Superior temporal gyrus (tissue), 1 donor: ENCODE results near the gene L3MBTL1.

ENCODE experiments used
- DNase-seq: peaks from one replicate; pipeline ENCODE4 v3.0.0-alpha.2; 2016; ENCODE audit errors: extremely low spot score

L3MBTL1 gene

DNA sequence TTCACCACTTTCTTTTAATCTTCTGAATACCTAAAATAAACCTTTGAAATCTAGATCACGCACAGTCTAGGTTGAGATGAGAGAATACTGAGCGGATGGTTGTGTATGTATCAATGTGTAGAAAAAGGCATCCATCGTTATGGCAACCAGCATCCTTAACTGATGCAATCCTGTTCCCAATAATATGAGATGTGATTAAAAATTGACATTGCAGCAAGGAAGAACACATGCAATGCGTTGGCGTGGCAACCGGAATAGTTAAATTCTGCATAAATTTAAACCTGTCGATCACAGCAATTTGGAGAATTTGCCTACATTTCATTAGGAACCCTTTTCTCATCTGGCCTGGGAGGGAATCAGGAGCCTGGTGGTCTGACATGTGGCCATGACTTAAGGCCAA is 1.3 kb upstream of the L3MBTL1 start:
- no peak for DNase-seq

DNA sequence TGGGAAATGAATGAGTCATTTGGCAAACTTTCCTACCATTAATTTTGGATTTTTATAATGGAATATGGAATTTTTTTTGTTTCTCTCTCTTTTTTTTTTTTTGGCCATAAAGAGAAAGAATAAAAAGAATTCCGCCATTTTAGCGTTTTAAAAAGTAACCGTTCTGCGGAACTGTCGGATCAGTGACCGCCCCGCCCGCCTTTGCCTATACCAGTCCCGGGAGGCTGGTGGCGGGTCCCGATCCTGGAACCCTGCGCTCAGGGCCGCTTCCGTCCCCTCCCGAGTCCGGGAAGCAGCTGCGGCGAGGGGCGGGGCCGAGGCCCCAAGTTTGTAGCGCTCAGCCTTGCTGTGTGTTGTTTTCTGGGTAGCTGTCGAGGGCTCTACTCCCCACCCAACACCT is 609 bp downstream of the L3MBTL1 start:
- DNase-seq = no peak

DNA sequence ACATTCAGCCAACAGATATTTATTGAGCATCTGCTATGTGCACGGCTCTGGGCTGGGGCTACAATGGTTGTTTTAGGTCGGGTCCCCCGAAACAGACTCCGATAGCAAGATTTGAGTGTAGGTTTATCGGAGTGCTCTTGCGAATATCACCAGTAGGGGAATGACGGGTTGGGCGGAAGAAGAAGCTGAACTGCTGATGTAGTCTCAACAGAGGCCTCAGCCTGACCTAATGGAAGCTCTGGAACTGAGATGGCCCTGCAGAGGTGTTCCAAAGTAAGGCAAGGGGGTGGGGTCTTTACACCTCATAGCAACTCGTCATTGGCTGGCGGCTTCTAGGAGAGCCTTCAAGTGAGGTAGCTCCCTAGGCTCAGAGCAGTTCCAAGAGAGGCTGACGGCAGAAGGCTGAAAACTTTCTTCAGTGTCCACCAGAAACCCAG is 1.1 kb downstream of the L3MBTL1 start:
- DNase-seq = no peak

DNA sequence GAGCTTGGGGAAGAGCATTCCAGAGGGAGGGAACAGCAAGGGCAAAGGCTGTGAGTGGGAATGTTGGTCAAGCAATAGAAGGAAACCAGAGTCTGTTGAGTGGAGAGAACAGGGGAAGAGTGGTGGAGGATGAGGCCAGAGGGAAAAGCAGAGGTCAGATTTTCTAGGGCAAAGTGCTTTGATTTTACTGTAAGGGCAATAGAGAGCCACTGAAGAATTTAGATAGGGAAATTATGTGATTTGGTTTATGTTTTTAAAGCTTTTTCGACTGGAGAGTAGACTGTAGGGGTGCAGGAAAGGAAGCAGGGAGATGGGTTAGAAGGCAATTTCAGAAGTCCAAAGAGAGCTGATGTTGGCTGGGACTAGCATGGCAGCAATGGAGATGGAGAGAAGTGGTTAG is 4.4 kb downstream of the L3MBTL1 start:
- no peak for DNase-seq

DNA sequence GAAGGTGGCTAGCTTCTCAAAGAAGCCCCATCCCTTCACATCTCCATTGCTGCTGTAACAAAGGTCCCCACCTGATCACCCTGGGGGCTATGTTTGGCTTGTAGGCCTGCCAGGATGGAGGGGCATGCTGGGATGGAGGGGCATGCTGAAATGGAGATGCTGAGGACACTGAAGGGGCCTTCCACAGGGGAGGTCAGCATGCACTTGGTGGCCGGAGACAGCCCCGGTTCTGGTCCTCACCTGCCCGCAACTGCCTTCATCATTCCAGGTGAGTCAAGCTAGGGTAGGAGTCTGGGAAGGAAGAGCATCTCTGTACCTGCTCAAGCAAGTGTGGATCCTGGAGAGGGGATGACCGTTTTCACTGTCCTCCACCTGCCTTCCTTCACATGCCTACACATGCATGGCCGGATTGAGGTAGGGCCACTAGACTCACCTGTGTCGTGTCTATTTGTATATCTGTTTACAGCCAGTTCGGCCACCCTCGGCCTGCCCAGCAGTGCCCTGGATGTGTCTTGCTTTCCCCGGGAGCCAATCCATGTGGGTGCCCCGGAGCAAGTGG is 6.0 kb downstream of the L3MBTL1 start:
- no peak for DNase-seq

DNA sequence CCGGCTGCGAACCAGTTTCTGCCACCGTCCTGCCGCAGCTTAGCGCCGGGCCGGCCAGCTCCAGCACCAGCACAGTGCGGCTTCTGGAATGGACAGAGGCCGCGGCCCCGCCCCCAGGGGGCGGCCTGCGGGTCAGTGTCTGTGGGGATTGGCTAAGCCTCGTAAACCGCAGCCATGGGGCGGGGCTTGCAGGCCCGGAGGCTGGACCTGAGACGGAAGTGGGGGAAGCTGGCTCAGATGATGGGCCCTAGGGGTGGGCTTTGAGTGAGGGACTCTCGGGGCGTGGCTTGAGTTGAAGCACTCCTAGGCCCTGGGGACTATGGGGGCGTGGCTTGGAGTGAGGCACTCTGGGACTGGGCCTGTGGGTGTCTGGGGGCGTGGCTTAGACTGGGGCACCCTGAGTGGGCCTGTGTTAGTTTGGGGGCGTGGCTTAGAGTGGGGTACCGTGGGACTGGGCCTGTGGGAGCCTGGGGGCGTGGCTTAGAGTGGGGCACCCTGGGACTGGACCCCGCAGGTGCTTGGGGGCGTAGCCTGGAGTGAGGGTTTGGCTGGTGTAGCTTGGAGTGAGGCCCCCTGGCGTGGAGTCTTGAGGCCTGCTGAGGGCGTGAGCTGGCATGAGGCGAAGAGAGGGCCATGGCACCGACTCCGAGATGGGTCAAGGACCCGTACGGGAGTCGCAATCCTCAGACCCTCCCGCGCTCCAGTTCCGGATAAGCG is 6.6 kb downstream of the L3MBTL1 start:
- peak; percentile 97 for DNase-seq

DNA sequence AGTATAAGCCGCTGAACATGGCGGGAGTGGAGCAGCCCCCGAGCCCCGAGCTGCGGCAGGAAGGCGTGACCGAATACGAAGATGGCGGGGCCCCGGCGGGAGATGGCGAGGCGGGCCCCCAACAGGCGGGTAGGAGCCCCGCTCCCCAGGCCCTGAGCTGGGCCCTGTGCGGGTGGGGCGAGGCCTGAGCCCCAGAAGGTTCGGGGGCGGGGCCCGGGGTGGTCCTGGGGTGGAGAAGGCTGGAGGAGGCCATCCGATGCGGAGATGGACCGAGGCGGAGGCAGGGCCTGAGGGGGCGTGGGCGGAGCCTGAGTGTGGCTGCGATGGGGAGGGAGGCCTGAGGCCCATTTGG is 7.1 kb downstream of the L3MBTL1 start:
- DNase-seq = no peak

DNA sequence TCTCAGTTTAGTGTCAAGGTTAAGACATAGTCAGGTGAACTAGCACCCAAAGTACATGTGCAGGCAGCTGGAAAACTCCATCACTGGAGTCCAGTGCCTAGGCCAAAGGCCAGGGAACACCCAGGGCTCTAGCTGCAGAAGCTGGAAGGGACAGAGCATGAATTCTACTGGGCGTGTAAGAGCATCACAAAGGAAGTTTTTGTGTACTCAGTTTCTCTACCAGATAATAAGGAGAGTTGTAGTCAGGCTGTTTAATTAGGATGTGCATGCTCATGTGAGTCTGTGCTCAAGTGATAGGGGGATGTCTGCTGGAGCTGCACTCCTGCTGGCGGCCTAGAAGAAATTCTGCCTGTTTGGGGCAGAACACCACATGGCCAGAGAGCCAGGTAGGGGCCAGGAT is 8.1 kb downstream of the L3MBTL1 start:
- DNase-seq = peak; percentile 47

DNA sequence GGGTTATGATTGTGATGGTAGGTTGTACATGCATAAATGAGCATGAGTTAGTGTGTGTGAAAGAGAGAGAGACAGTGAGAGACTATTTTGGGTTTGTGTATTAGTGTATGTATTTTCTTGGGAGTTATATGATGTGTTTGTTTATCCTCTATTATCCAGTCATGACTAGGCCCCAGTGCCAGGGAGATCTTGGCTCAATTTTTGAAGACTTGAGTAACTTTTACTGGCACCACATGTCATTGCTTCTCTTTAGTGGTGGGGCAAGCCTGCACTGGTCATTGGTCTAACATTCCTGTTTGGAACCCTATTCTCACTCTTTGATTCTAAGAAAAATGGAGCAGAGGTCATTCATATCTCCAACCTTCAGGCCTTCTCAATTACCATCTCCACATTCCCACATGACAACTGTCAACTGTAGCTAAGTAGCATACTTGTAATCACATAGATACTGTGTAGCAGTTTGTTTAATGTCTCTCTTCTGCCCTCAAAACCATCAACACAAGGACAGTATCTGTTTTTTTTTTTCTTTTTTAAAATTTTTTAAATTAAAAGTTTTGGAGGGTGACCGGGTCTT is 8.8 kb downstream of the L3MBTL1 start:
- no peak for DNase-seq

DNA sequence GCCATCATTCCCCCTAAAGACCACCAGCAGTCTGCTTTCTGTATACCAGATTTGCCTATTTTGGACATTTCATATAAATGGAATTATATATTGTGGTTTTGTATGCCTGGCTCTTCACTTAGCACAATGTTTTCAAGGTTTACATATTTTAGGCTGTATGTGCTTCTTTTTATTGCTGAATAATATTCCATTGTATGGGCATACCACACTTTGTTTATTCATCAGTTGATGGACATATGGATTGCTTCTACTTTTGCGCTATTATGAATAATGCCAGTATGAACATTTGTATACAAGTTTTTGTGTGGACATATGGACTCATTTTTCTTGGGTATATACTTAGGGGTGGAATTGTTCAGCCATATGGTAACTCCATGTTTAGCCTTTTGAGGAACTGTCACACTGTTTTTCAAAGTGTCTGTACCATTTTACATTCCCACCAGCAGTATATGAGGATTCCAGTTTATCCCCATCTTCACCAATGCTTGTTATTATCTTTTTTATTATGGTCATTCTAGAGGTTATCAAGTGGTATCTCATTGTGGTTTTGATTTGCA is 12.7 kb downstream of the L3MBTL1 start:
- no peak for DNase-seq

DNA sequence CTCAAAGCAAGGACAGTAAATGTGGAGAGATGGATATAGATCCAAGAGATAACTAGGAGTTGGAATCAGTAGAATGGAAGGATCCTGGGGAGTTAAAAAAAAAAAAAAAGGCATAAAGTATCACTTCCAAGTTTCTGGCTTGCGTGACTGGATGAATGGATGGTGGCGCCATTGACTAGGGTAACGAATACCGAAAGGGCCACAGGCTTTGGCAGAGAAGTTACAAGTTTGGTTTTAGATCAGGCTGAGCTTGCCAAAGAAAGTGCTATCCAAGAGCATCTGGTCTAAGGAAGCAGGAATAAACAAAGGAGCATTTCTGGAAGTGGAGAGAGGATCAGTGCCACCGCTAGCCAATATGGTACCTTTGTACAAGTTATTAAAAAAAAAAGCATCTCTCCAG is 17.5 kb downstream of the L3MBTL1 start:
- DNase-seq = peak; percentile 46

DNA sequence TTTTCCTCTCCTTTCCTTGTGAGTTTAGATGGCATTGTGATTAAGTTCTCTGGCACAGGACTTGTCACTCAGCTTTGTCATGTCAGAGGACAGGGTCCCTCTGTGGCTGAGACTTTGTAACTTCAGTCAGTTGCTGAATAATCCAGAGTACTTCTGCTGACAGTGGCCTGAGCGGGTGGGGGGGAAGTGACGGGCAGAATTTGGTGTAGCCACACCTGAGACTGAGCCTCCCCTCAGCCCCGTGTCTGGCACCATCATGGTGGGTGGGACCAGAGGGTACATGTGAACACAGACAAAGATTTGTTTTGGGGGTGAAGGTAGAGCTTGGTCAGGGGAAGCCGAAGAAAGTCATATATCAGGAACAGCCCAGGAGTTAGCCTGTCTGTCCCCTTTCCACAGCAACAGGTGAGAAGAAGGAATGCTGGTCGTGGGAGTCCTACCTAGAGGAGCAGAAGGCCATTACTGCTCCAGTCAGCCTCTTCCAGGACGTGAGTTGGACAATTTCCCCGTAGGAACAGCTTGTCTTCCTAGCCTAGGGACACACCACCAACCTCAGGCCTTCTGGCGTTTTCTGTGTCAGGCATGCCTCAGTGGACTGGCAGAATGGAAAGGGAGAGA is 20.9 kb downstream of the L3MBTL1 start:
- DNase-seq = no peak

DNA sequence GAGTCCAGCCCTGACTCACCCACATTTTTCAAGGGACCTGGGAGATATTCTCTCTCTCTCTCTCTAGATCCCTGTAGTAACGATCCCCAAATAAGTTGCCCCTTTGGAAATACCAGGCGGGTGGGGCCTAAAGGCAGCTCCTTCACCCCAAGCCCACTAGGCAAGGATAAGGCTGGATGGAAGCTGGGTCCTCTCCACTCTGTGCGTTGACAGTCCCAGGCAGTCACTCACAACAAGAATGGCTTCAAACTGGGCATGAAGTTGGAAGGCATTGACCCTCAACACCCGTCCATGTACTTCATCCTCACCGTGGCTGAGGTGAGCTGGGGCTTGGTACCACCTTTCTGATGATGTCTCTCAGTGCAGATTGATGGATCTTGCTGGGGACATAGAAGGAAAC is 21.6 kb downstream of the L3MBTL1 start:
- no peak for DNase-seq

DNA sequence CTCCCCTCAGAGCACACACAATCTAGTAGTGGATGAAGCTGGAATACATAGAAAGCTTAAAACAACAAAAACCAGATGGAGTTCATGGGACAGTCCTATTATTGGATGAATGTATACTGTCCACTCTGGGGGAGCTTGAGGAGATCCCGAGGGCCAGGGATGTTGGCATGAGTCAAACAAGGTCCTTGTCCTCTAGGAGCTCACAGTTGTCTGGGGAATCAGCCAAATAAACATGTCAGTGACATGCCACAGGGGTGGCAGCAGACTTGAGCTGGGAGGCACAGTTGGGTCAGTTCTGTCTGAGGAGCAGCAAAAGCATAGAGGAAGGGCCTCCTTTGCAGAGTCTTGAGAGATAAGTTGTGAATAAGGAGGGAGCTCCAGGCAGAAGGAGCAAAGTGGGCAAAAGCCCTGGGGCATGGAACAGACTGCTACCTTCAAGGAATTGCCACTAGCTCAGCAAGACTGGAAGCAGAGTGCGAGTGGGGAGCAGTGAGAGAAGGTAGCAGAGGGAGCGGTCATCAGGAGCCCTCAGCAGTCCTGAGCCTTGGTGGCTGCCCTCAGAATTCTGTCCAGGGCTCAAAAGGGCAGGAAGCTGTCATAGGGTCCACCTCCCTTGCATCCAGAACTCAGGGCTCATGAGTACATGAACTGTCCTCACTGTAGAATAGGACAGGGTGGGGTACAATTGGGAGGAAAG is 22.1 kb downstream of the L3MBTL1 start:
- no peak for DNase-seq

DNA sequence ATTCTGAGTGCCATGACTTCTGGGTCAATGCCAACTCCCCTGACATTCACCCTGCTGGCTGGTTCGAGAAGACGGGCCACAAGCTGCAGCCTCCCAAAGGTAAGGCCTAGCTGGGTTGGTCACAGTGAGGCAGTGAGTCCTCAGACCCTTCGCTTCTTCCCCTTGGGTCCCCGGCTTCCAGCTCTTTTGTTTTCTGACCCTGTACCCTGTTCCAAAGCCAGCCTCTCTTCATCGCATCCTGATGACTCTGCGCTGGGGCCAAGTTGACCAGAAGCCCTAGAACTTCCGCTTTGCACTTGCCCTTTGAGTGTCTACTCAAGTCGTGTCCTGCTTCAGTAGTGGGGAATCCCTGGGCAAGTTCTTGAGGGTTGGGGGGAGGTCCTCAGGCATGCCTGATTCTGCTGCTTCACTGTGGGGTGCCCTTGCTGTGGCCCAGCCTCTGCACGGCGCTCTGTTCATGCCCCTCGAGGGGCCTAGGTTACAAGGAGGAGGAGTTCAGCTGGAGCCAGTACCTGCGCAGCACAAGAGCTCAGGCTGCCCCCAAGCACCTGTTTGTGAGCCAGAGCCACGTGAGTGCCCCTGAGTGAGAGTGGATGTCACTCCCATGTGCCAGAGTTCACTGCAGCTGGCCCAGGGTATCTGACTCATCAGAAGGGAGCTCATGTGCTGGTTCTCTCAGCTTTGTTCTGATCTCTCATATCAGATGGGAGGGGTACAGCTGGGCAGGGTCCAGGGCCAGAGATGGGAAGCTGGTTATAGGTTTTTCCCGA is 23.0 kb downstream of the L3MBTL1 start:
- DNase-seq = no peak

DNA sequence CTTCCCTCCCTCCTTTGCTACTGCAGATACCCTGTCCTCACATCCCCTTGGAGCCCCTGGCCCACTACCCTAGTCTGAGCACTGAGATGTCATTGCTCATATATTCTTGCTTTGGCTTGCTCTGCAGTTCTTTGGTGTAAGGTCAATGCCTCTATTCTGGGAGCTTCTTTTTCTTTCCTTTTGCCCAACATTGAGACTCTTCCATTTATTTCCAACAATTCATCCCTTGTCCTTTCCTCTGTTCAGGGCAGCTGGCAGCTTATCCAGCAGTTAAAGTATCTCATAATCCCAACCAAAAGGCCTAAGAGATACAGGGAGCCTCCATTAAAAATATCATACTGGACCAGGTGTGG is 23.6 kb downstream of the L3MBTL1 start:
- DNase-seq = no peak

DNA sequence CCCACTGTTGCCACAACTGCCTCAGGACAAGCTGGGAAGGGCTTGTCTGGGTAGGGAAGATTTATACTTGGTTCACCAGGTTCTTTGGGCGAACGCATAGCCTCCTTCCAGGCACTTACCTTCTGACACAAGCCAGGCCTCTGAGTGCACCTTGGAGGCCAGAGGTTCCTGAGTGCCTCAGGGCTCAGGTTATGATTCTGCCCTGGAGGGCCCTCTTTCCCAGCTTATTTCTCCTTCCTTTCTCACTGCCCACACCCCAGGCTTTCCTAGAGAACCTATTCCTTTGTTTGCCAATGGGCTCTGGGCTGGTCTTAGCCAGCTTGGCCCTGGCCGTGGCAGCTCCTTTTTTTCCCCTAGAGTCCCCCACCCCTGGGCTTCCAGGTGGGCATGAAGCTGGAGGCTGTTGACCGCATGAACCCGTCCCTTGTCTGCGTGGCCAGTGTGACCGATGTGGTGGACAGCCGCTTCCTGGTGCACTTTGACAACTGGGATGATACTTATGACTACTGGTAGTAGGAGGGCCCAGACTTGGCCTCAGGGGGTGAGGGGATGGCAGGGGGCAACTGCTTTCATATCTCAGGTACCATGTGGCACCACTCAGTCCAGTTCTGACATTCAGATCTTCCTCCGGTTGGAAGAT is 25.0 kb downstream of the L3MBTL1 start:
- DNase-seq = no peak

DNA sequence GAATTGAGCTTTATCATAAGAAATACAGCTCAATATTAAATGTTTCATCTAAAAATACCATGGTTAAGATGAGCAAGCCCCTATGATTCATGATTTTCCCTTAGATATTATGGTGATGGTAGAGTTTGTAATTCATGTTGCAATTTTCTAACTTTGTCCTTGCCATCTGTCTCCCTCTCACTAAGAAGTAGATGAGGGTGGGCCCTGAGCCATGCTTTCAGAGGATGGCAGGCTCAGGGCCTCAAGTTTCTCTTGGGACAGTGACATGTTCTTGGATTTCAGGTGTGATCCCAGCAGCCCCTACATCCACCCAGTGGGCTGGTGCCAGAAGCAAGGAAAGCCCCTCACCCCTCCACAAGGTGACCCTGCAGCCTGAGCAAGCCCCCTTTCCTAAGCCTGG is 25.6 kb downstream of the L3MBTL1 start:
- DNase-seq = peak; percentile 24

DNA sequence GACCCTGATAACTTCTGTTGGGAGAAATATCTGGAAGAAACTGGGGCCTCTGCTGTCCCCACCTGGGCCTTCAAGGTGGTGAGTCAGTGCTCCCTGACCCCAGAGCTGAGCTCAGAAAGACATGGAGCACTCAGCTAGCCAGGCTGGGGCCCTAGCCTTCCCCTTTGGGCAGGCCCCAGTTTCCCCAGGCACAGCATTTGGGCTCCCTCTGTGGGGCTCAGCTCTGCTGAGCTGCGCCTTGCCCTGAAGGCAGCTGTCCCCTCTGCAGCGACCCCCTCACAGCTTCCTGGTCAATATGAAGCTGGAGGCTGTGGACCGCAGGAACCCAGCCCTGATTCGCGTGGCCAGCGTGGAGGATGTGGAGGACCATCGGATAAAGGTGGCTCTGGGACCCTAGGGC is 26.5 kb downstream of the L3MBTL1 start:
- no peak for DNase-seq

DNA sequence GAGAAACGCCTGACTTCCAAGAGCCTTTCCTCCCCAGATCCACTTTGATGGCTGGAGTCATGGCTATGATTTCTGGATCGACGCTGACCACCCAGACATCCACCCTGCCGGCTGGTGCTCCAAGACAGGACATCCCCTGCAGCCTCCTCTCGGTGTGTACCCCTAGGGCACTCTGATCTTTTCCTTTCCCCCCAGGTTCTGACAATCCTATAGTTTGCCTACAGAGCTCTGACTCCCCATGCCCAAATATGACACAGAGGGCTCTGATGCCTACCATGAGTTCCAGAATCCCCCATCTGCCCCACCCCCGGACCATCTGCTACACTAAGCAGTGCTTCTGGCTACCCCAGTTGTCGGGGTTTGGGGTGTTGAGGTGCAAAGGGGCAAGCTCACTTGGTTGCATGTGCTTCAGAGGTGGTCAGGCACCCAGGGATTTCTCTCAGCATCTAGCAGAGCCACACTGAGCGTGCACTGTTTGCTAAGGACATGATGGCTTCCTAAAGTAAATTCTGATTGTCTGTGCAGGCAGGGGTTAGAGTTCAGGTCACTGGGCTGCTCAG is 27.4 kb downstream of the L3MBTL1 start:
- no peak for DNase-seq
